Natural killer cell (primary cell): Measurements from ENCODE around the gene INPP4B. TPM values are rescaled to one million over a fixed set of nuclear protein-coding genes. Genes with fewer than 3 reads are reported as not detected.

ENCODE experiments used
- ATAC-seq, 3 donors: fragments of 150-1000 bp in 2 of 3; fragments of 200-7000 bp in 1 of 3; cut with Tn5 transposase; 1 replicate in 1 of 3; 2 replicates in 2 of 3; pipeline ENCODE4 v1.10.0; 2021; ENCODE audit warnings: mild to moderate bottlenecking in 2 of 3, moderate library complexity in 2 of 3
- DNase-seq, 2 donors: peaks; one replicate each; pipeline versions ENCODE4 v3.0.0 to v3.0.0-alpha.2; 2013 to 2021; ENCODE audit warnings: mixed read lengths in 1 of 2
- H3K27ac ChIP-seq: one replicate; pipeline ENCODE4 v1.5.1; 2013; ENCODE audit warnings: mild to moderate bottlenecking, low read length
- H3K27me3 ChIP-seq: one replicate; pipeline ENCODE4 v1.6.1; 2013; ENCODE audit warnings: low read length; ENCODE audit not compliant: control insufficient read depth, insufficient read depth
- H3K36me3 ChIP-seq: one replicate; pipeline ENCODE4 v1.6.1; 2013; ENCODE audit warnings: low read length; ENCODE audit not compliant: control insufficient read depth, insufficient read depth
- H3K4me1 ChIP-seq: one replicate; pipeline ENCODE4 v1.6.1; 2013; ENCODE audit warnings: low read length; ENCODE audit not compliant: control insufficient read depth, insufficient read depth
- H3K4me3 ChIP-seq: one replicate; pipeline ENCODE4 v1.5.1; 2013; ENCODE audit warnings: low read length
- H3K9me3 ChIP-seq: one replicate; pipeline ENCODE4 v1.6.1; 2013; ENCODE audit warnings: low read length; ENCODE audit not compliant: control insufficient read depth, insufficient read depth
- H3K27ac Mint-ChIP-seq, 2 donors: one replicate each; pipeline ENCODE4 v1.8.0; 2022; ENCODE audit warnings: mild to moderate bottlenecking in 2 of 2, mixed read lengths in 2 of 2, moderate library complexity in 1 of 2
- H3K27me3 Mint-ChIP-seq, 2 donors: one replicate each; pipeline ENCODE4 v1.8.0; 2022; ENCODE audit warnings: low read depth in 2 of 2, mixed read lengths in 2 of 2
- H3K36me3 Mint-ChIP-seq: one replicate; pipeline ENCODE4 v1.8.0; 2022; ENCODE audit warnings: mixed read lengths
- H3K4me1 Mint-ChIP-seq, 2 donors: one replicate each; pipeline ENCODE4 v1.8.0; 2022; ENCODE audit warnings: mixed read lengths in 2 of 2
- H3K4me3 Mint-ChIP-seq: one replicate; pipeline ENCODE4 v1.8.0; 2022; ENCODE audit warnings: mild to moderate bottlenecking, moderate library complexity, mixed read lengths
- H3K9me3 Mint-ChIP-seq, 2 donors: one replicate each; pipeline ENCODE4 v1.8.0; 2022; ENCODE audit warnings: mixed read lengths in 2 of 2
- CTCF ChIP-seq: fragments of 200-600 bp; IDR thresholded peaks from one replicate; pipeline ENCODE4 v1.8.0; 2022; ENCODE audit warnings: antibody characterized with exemption
- WGBS: methylation state at CpG from one replicate; pipeline ENCODE4 v1.1.7; 2013; ENCODE audit warnings: missing lambda C conversion rate; ENCODE audit not compliant: insufficient coverage; 5-methylcytosine and 5-hydroxymethylcytosine counted together
- intact Hi-C: fragments of 100-400 bp; cut with micrococcal nuclease; formaldehyde crosslinking; loops from one replicate; pipeline ENCODE4 v1.14.2; 2022
- total RNA-seq, 4 donors: library from RNA; stranded (reverse); fragments of 120-200 nt in 1 of 4; gene quantifications; one replicate each; pipeline versions ENCODE4 v1.2.3 to v1.2.4, GENCODE V29; 2013 to 2022

The INPP4B gene
- total RNA-seq, 3 donors from 2014 or later (not counting 1 experiment from before 2014, with no cell fraction given), result 2.4 to 6.2 (median 4.5) TPM

GRCh38 chr4:142376204-142376603 is 469.9 kb downstream of the INPP4B start:
- Histone ChIP-seq H3K27me3 (no peaks in the 10 kb centered on the region), H3K4me3 (no peak overlapping the region), H3K4me1 (no peaks in the 10 kb centered on the region), H3K36me3 (no peaks in the 10 kb centered on the region), H3K9me3 (no peaks in the 10 kb centered on the region), H3K27ac (no peak overlapping the region)
- ATAC-seq (no peak), DNase-seq (no peak)
- TF ChIP-seq CTCF, result no peak
- Mint-ChIP-seq H3K36me3 (no peaks in the 10 kb centered on the region), H3K9me3 (peaks cover 0 to 4% of the 10 kb centered on the region in 2 donors), H3K4me3 (no peak overlapping the region), H3K27ac (no peak overlapping the region), H3K4me1 (no peaks in the 10 kb centered on the region), H3K27me3 (no peaks in the 10 kb centered on the region)
- intact Hi-C loops, result no loop called here
- 93% methylated on average over 1 of the region's 1 CpG for WGBS

GRCh38 chr4:142373610-142374009 is 472.5 kb downstream of the INPP4B start:
- Histone ChIP-seq H3K27me3 (no peaks in the 10 kb centered on the region), H3K36me3 (no peaks in the 10 kb centered on the region), H3K9me3 (no peaks in the 10 kb centered on the region), H3K4me3 (no peak overlapping the region), H3K4me1 (no peaks in the 10 kb centered on the region), H3K27ac (no peak overlapping the region)
- Mint-ChIP-seq H3K27me3 (no peaks in the 10 kb centered on the region), H3K4me3 (no peak overlapping the region), H3K4me1 (no peaks in the 10 kb centered on the region), H3K9me3 (peaks cover 0 to 7% of the 10 kb centered on the region in 2 donors), H3K27ac (no peak overlapping the region), H3K36me3 (no peaks in the 10 kb centered on the region)
- ATAC-seq (no peak), DNase-seq (no peak)
- WGBS, result 57% methylated on average over 2 of the region's 2 CpGs
- intact Hi-C loops, result no loop called here
- no peak for TF ChIP-seq CTCF

- Mint-ChIP-seq H3K9me3 (peaks cover 0 to 9% of the 10 kb centered on the region in 2 donors), H3K27ac (no peak overlapping the region), H3K4me1 (no peaks in the 10 kb centered on the region), H3K4me3 (no peak overlapping the region), H3K27me3 (no peaks in the 10 kb centered on the region), H3K36me3 (no peaks in the 10 kb centered on the region)
- DNase-seq, result no peak
- 71% methylated on average over 2 of the region's 2 CpGs for WGBS
- no peak for TF ChIP-seq CTCF
- H3K36me3 ChIP-seq, result no peaks in the 10 kb centered on the region
- no peaks in the 10 kb centered on the region for H3K4me1 ChIP-seq
- intact Hi-C loops, result no loop called here
- H3K9me3 ChIP-seq, result no peaks in the 10 kb centered on the region
- H3K27ac ChIP-seq, result no peak overlapping the region
- no peaks in the 10 kb centered on the region for H3K27me3 ChIP-seq
- no peak overlapping the region for H3K4me3 ChIP-seq
- ATAC-seq, result no peak
These were observed 473.4 kb downstream of the INPP4B start for GRCh38 chr4:142372530-142373260.

- H3K36me3 Mint-ChIP-seq, result no peaks in the 10 kb centered on the region
- Histone ChIP-seq H3K36me3 (no peaks in the 10 kb centered on the region), H3K27me3 (no peaks in the 10 kb centered on the region), H3K4me3 (no peak overlapping the region), H3K4me1 (no peaks in the 10 kb centered on the region), H3K27ac (no peak overlapping the region), H3K9me3 (no peaks in the 10 kb centered on the region)
- no peaks in the 10 kb centered on the region for H3K27me3 Mint-ChIP-seq
- TF ChIP-seq CTCF, result no peak
- H3K27ac Mint-ChIP-seq, result no peak overlapping the region
- H3K4me1 Mint-ChIP-seq, result no peaks in the 10 kb centered on the region
- ATAC-seq (no peak), DNase-seq (no peak)
- H3K4me3 Mint-ChIP-seq, result no peak overlapping the region
- peaks cover 0 to 9% of the 10 kb centered on the region in 2 donors for H3K9me3 Mint-ChIP-seq
- 80% methylated on average over 2 of the region's 3 CpGs for WGBS
- intact Hi-C loops, result no loop called here
These were observed 477.0 kb downstream of the INPP4B start for GRCh38 chr4:142369141-142369540.
